A673 (cell line): ENCODE results near the gene TNFAIP8L3. TPM values are rescaled to one million over a fixed set of nuclear protein-coding genes. Genes with fewer than 3 reads are reported as not detected.

Source experiments
- BruUV-seq: library from RNA; stranded (reverse); fragments of 400-500 nt; replicated peaks from 2 replicates; lab custom pipeline; 2021; lab: Mats Ljungman, UMichigan
- CTCF ChIA-PET: fragments of 300-600 bp; sonication (Branson Sonifier 250); formaldehyde crosslinking; loops from one replicate; lab custom pipeline; 2022; ENCODE audit warnings: antibody characterized with exemption; lab: Charles Lee
- POLR2A ChIA-PET: fragments of 300-600 bp; sonication (Branson Sonifier 250); formaldehyde crosslinking; loops from one replicate; lab custom pipeline; 2022; ENCODE audit warnings: antibody characterized with exemption; ENCODE audit not compliant: low non-redundant PET; lab: Charles Lee
- DNase-seq: peaks from one replicate; pipeline ENCODE4 v3.0.0-alpha.2; 2015; ENCODE audit warnings: low spot score
- H3K27ac ChIP-seq: fragments of 200-600 bp; sonication (generic); 2 replicates; pipeline ENCODE4 v1.5.1; 2016; ENCODE audit warnings: mixed run types, low read depth, mild to moderate bottlenecking, mixed read lengths, antibody characterized with exemption, low read length; ENCODE audit not compliant: poor library complexity, severe bottlenecking
- H3K27me3 ChIP-seq: fragments of 200-600 bp; sonication (generic); replicated peaks from 2 replicates; pipeline ENCODE4 v1.6.1; 2017; ENCODE audit warnings: mixed run types, low read depth, mild to moderate bottlenecking, mixed read lengths, antibody characterized with exemption, low read length; ENCODE audit not compliant: insufficient read depth, poor library complexity
- H3K36me3 ChIP-seq: fragments of 200-600 bp; sonication (generic); 2 replicates; pipeline ENCODE4 v1.6.1; 2016; ENCODE audit warnings: mixed run types, mild to moderate bottlenecking, mixed read lengths, antibody characterized with exemption, low read length; ENCODE audit not compliant: insufficient read depth, poor library complexity, severe bottlenecking
- H3K4me1 ChIP-seq: fragments of 200-600 bp; sonication (generic); 2 replicates; pipeline ENCODE4 v1.6.1; 2017; ENCODE audit warnings: mixed run types, mild to moderate bottlenecking, mixed read lengths, antibody characterized with exemption, low read length; ENCODE audit not compliant: insufficient read depth, poor library complexity, severe bottlenecking
- H3K4me3 ChIP-seq: fragments of 200-600 bp; sonication (generic); 2 replicates; pipeline ENCODE4 v1.5.1; 2016; ENCODE audit warnings: low read depth, mixed run types, mild to moderate bottlenecking, mixed read lengths, low read length; ENCODE audit not compliant: poor library complexity, severe bottlenecking
- H3K9me3 ChIP-seq: fragments of 200-600 bp; sonication (generic); 2 replicates; pipeline ENCODE4 v1.6.1; 2016; ENCODE audit warnings: mixed run types, low read depth, mild to moderate bottlenecking, mixed read lengths, antibody characterized with exemption, low read length; ENCODE audit not compliant: poor library complexity, severe bottlenecking
- CTCF ChIP-seq: fragments of 300-800, 200-600 bp; sonication (generic); conservative IDR thresholded peaks from 2 replicates; pipeline ENCODE4 v1.5.1; 2017; ENCODE audit warnings: low read depth, mild to moderate bottlenecking, antibody characterized with exemption, low read length, moderate library complexity, mixed read lengths
- EZH2 ChIP-seq: fragments of 200-600 bp; sonication (generic); IDR thresholded peaks from 2 replicates; pipeline ENCODE4 v1.6.1; 2017; ENCODE audit warnings: borderline replicate concordance, low read depth, mild to moderate bottlenecking, mixed read lengths, antibody characterized with exemption, low read length; ENCODE audit not compliant: poor library complexity, severe bottlenecking
- intact Hi-C: fragments of 100-400 bp; cut with micrococcal nuclease; formaldehyde crosslinking; loops from one replicate; pipeline ENCODE4 v1.10.0; 2022; ENCODE audit not compliant: unreplicated experiment
- total RNA-seq: library from RNA; stranded (reverse); gene quantifications from 2 replicates; pipeline ENCODE4 v1.2.3, GENCODE V29; 2021

Gene TNFAIP8L3
- total RNA-seq, 1 experiment from 2014 or later = 0.15 TPM

GRCh38 chr15:51117270-51117669 lies 22.6 kb upstream of the TNFAIP8L3 start:
- Histone ChIP-seq H3K36me3 (no peaks in the 10 kb centered on the region), H3K27ac (no peak overlapping the region), H3K4me1 (no peaks in the 10 kb centered on the region), H3K4me3 (no peak overlapping the region), H3K9me3 (no peaks in the 10 kb centered on the region), H3K27me3 (peaks cover 7% of the 10 kb centered on the region)
- CTCF ChIA-PET = interaction anchor here (0.7 to 0.9 kb wide), 2 partner anchors 16 to 218 kb away, joined by 3 read pairs; no protein-coding TSS in a partner anchor
- POLR2A ChIA-PET = no interaction called here
- DNase-seq = no peak
- intact Hi-C loops = no loop called here
- TF ChIP-seq CTCF (no peak), EZH2 (no peak)
- BruUV-seq = no TSS peak

GRCh38 chr15:51114437-51115119 lies 19.9 kb upstream of the TNFAIP8L3 start:
- TF ChIP-seq CTCF = no peak
- TF ChIP-seq EZH2 = no peak
- Histone ChIP-seq H3K36me3 (no peaks in the 10 kb centered on the region), H3K4me1 (no peaks in the 10 kb centered on the region), H3K4me3 (no peak overlapping the region), H3K27me3 (peaks cover 10% of the 10 kb centered on the region), H3K9me3 (no peaks in the 10 kb centered on the region), H3K27ac (no peak overlapping the region)
- ChIA-PET POLR2A (no interaction called here), CTCF (no interaction called here)
- BruUV-seq = no TSS peak
- intact Hi-C loops = no loop called here
- DNase-seq = no peak

GRCh38 chr15:51112078-51112477 lies 17.4 kb upstream of the TNFAIP8L3 start:
- ChIA-PET POLR2A (no interaction called here), CTCF (no interaction called here)
- H3K4me3 ChIP-seq = no peak overlapping the region
- no peak overlapping the region for H3K27ac ChIP-seq
- H3K4me1 ChIP-seq = no peaks in the 10 kb centered on the region
- no peaks in the 10 kb centered on the region for H3K9me3 ChIP-seq
- TF ChIP-seq CTCF (no peak), EZH2 (no peak)
- intact Hi-C loops = no loop called here
- H3K27me3 ChIP-seq = peaks cover 25% of the 10 kb centered on the region
- DNase-seq = no peak
- BruUV-seq = no TSS peak
- no peaks in the 10 kb centered on the region for H3K36me3 ChIP-seq
